GM18861 (cell line): Measurements from ENCODE around the gene TTC3.

Experiments
- ATAC-seq: cut with Tn5 transposase; IDR thresholded peaks from one replicate; pipeline ENCODE4 v1.9.1; 2021; ENCODE audit not compliant: unreplicated experiment

Gene TTC3

GRCh38 chr21:37061926-37062592, 11.0 kb upstream of the TTC3 start:
- no peak for ATAC-seq

- ATAC-seq = no peak
Measured at GRCh38 chr21:37062593-37062935, 10.5 kb upstream of the TTC3 start.

GRCh38 chr21:37063433-37063832, 9.6 kb upstream of the TTC3 start:
- no peak for ATAC-seq

- no peak for ATAC-seq
Measured at GRCh38 chr21:37064841-37065240, 8.2 kb upstream of the TTC3 start.

- ATAC-seq = no peak
Measured at GRCh38 chr21:37065561-37066177, 7.4 kb upstream of the TTC3 start.

- no peak for ATAC-seq
Measured at GRCh38 chr21:37071561-37072273, 1.3 kb upstream of the TTC3 start.

GRCh38 chr21:37072274-37072987, 623 bp upstream of the TTC3 start:
- ATAC-seq = peak; percentile 23

GRCh38 chr21:37073417-37074196, 553 bp downstream of the TTC3 start:
- ATAC-seq = peak; percentile 25

GRCh38 chr21:37074197-37074510, 1.1 kb downstream of the TTC3 start:
- no peak for ATAC-seq

- no peak for ATAC-seq
Measured at GRCh38 chr21:37074546-37074945, 1.5 kb downstream of the TTC3 start.

GRCh38 chr21:37075214-37075770, 2.2 kb downstream of the TTC3 start:
- no peak for ATAC-seq

GRCh38 chr21:37076087-37076850, 3.2 kb downstream of the TTC3 start:
- ATAC-seq = no peak

- ATAC-seq = no peak
Measured at GRCh38 chr21:37077403-37077802, 4.3 kb downstream of the TTC3 start.

GRCh38 chr21:37079211-37079824, 6.3 kb downstream of the TTC3 start:
- ATAC-seq = no peak

GRCh38 chr21:37082375-37082774, 9.3 kb downstream of the TTC3 start:
- ATAC-seq = no peak

- no peak for ATAC-seq
Measured at GRCh38 chr21:37082856-37083528, 9.9 kb downstream of the TTC3 start.

- no peak for ATAC-seq
Measured at GRCh38 chr21:37085726-37086125, 12.7 kb downstream of the TTC3 start.

GRCh38 chr21:37087188-37087587, 14.1 kb downstream of the TTC3 start:
- ATAC-seq = no peak

GRCh38 chr21:37088186-37088735, 15.2 kb downstream of the TTC3 start:
- ATAC-seq = no peak
